ENCODE measurements around the gene SYNDIG1.

Gene SYNDIG1

DNA sequence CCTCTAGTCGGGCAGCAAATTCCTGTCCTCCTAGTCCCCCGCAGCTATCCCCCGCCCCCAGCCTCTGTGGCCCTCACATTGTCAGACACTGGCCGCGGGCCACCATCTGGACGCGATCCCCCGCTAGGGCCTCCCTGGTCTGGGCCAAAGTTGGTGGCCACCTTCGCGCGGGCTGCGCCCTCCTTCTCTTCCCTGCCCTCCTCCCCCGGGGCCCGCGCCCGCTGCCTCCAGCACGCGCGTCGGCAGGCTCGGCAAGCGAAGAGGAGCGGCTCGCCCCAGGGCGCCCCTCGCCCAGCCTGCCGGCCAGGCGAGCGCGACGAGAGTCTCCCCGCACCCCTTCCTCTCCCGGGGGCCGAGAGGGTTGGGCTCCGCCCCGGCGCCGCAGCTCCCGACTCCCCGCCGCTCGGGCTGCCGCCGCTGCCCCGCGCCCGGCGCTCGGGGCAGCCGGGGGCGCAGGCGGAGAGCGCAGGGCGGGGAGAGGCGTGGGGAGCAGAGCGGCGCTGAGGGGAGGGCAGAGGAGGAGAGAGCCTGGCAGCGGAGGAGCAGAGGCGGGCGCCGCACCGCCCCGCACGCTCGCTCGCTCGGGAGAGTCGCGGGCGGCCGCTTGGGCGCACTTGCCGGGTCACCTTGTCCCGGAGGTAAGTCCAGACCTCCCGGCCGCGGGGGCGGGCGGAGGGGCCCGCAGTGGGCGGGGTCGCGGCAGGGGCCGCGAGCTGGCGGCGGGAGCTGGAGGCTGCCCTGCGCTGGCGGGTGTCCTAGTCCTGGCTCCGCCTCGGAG lies at the start of gene SYNDIG1:
Gene SYNDIG1, plus strand, starts transcription at position 514 of the 778 bp plus-strand sequence. CDS start 73,469 bp downstream, outside the sequence.
- Mint-ChIP-seq H3K4me1 (peaks cover 16% of the 10 kb centered on the region), H3K27ac (no peak within 1 kb of the TSS), H3K4me3 (peak within 1 kb of the TSS; percentile 53 to 72), H3K9me3 (no peaks in the 10 kb centered on the region), H3K27me3 (peaks cover 71% of the 10 kb centered on the region)
- DNase-seq (no peak), ATAC-seq (peak; percentile 56)

DNA sequence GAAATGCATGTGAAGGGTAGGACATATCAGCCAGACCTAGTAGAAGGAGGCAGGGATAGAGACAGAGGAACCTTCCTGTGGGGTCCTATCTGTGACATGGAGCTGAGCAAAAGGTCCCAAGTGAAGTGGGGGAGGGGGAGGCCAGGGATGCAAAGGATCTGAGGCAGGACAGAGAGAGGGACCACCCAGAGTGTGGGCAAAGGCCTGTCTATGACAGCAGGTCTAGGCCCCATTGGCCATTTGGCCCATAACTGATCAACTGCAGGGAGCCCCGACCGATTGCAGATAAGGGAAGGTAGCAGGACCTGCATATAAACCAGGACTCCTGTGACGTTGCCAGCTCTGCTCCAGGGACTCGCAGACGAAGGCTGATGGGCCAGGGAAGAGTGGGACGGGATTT lies 49.6 kb upstream of the SYNDIG1 start:
- Mint-ChIP-seq H3K4me3 (no peak overlapping the region), H3K4me1 (no peaks in the 10 kb centered on the region), H3K27ac (no peak overlapping the region), H3K9me3 (peaks cover 4 to 22% of the 10 kb centered on the region in 2 donors), H3K27me3 (no peaks in the 10 kb centered on the region)
- DNase-seq (no peak), ATAC-seq (no peak)

DNA sequence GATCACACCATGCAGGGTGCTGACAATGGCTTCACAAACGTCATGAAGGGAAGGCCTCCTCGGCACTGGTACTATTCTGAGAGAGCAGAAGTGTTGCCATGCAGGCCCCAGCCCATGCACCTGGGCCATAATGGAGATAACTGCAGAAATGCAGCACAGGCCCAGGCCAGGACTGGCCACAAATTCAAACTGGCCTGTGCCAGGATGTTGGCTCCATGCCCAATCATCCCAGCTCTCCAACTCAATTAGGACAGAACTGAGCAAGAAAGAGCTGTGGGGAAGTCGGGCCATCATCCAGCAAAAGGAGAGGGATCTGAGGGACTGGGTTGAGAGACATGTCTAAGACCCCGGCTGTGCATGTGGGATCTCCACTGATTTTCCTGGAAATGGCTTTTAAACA lies 48.9 kb upstream of the SYNDIG1 start:
- DNase-seq = no peak
- no peak for ATAC-seq
- no peaks in the 10 kb centered on the region for H3K4me1 Mint-ChIP-seq
- H3K27ac Mint-ChIP-seq = peak overlapping the region in 1 of 2 donors; percentile 54
- peaks cover 4 to 14% of the 10 kb centered on the region in 2 donors for H3K9me3 Mint-ChIP-seq
- no peak overlapping the region for H3K4me3 Mint-ChIP-seq
- no peaks in the 10 kb centered on the region for H3K27me3 Mint-ChIP-seq

DNA sequence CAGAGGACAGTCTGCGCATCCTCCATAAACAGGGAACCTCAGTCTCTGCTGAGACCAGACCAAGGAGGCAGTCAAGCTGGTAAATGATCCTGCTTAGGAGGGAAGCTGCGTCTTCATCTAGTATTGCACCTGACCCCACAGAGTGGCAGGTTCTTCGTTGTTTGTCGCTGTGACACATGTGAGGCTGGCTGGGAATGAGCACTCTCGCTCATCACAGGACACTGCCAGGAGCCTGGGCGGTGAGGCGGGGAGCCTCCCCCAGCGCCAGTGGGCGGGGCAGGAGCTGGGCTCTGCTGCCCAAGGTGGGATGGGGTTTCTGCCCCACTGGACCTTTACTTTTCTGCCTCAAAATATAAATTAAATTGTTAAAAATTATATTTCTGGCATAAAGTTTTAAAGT lies 48.4 kb upstream of the SYNDIG1 start:
- ATAC-seq = no peak
- peak overlapping the region in 1 of 2 donors; percentile 19 for H3K27ac Mint-ChIP-seq
- H3K4me1 Mint-ChIP-seq = no peaks in the 10 kb centered on the region
- H3K9me3 Mint-ChIP-seq = peaks cover 0 to 9% of the 10 kb centered on the region in 2 donors
- DNase-seq = no peak
- H3K4me3 Mint-ChIP-seq = no peak overlapping the region
- H3K27me3 Mint-ChIP-seq = no peaks in the 10 kb centered on the region

DNA sequence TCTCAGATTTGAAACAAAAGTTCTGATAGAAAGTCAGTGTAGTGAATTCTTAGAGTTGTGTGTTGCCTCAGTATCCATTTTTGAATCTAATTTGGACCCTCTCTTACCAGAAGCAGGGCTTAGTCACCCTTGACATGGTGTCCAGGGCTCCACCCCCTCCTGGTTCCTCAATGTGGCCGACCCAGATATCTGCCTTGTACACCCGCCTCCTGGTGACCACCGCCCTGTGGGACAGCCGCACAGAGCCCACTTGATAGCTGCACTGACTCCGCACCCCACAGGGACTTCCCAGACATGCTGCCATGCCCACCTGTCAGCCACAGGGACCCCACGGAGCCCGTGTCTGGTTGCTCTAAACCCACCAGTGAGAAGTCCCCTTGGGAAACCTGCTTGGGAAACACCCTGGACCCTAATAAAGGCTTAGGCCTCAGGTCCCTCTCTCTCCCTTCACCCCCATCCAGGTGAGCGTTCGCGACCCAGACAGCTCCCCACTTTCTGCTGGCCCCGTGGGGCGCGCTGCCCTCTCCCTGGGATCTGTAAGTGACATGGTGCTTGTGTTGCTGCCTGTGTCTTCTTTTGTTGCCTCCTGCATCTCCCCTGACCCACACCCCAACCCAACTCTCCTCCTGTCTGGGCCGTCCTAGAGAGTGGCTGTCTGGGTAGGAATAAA lies 47.2 kb upstream of the SYNDIG1 start:
- ATAC-seq = no peak
- no peaks in the 10 kb centered on the region for H3K27me3 Mint-ChIP-seq

DNA sequence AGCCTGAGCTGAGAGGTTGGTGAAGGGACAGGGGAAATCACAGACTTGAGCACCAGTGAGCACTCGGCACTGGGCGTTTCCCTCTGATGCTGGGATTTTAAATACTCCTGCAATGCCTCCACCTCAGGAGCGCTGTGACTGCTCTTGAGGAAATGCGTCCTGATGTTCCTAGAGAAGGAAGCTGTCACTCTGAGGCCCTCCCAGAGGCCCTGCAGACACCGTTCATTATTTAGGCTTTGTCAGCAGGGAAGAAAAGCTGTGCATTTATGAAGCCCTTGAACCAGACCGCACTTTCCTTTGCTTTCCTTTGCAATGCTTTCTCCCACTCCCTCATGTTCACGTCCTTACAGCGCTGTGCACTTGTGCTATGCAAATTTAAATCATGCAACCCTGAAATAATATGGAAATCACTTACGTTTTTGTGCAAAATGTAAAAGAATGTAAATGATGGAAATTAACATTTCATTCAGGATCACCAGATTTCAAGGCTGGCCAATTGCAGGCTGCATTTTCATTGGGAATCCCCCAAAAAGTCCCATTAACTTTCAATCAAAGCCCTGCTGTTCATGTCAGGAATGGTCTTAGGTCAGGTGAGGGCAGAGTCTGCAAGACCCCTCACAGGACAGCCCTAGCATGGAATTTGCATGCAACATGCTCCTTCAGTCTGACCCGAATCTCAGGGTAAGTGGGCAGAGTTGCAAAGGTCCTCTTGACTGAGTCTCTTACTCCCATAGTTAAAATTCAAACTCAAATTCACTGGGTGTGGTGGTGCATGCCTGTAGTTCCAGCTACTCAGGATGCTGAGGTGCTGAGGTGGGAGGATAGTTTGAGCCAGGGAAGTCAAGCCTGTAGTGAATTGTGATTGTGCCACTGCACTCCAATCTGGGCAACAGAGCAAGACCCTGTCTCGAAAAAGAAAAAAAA lies 45.8 kb upstream of the SYNDIG1 start:
- H3K27me3 Mint-ChIP-seq = no peaks in the 10 kb centered on the region
- H3K4me1 Mint-ChIP-seq = no peaks in the 10 kb centered on the region
- H3K4me3 Mint-ChIP-seq = no peak overlapping the region
- ATAC-seq (no peak), DNase-seq (no peak)
- H3K9me3 Mint-ChIP-seq = peaks cover 0 to 4% of the 10 kb centered on the region in 2 donors
- no peak overlapping the region for H3K27ac Mint-ChIP-seq

More for the DNA sequence above, 47.2 kb upstream of the SYNDIG1 start:
- Mint-ChIP-seq H3K9me3 (no peaks in the 10 kb centered on the region), H3K27ac (peak overlapping the region in 1 of 2 donors; percentile 86), H3K4me1 (no peaks in the 10 kb centered on the region), H3K4me3 (no peak overlapping the region)
- no peak for DNase-seq

DNA sequence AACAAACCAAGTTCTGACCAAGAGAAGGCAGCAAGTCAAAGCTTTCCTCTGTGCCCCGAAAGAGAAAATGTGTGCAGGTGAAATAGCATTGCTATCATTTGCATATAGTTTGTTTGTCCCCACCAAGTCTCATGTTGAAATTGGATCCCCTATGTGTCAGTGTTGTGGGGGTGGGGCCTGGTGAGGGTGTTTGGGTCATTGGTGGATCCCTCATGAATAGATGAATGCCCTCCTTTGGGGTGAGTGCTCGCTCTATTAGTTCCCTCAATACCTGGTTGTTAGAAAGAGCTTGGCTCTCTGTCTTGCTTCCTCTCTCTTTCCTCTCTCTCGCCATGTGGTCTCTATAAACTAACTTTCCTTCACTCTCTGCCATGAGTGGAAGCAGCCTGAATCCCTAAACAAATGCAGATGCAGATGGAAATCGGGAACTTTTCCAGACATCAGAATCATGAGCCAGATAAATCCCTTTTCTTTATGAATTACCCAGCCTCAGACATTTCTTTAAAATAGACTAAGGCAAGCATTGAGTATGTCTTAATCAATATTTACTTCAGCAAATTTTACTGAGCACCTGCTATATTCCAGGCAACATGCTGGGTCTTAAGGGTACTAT lies 43.8 kb upstream of the SYNDIG1 start:
- no peak overlapping the region for H3K27ac Mint-ChIP-seq
- DNase-seq (no peak), ATAC-seq (no peak)
- H3K4me1 Mint-ChIP-seq = no peaks in the 10 kb centered on the region
- peaks cover 0 to 4% of the 10 kb centered on the region in 2 donors for H3K9me3 Mint-ChIP-seq
- no peak overlapping the region for H3K4me3 Mint-ChIP-seq
- H3K27me3 Mint-ChIP-seq = no peaks in the 10 kb centered on the region

DNA sequence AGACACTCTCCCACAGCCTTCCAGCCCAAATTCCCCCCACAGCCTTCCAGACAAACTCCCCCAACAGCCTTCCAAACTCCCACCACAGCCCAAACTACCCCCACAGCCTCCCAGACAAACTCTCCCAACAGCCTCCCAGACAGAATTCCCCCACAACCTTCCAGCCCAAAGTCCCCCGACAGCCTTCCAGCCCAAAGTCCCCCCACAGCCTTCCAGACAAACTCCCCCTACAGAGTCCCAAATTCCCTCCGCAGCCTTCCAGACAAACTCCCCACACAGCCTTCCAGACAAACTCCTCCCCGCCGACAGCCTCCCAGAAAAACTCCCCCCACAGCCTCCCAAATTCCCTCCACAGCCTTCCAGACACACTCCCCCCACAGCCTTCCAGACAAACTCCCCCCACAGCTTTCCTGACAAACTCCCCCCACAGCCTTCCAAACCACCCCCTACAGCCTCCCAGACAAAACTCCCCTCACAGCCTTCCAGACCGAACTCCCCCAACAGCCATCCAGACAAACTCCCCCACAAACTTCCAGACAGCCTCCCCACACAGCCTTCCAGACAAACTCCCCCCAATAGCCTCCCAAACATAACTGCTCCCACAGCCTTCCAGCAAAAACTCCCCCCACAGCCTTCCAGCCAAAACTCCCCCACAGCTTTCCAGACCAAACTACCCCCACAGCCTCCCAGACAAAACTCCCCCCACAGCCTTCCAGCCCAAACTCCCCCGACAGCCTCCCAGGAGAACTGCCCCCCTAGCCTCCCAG lies 38.0 kb upstream of the SYNDIG1 start:
- H3K27me3 Mint-ChIP-seq = no peaks in the 10 kb centered on the region
- H3K4me3 Mint-ChIP-seq = no peak overlapping the region
- ATAC-seq (no peak), DNase-seq (no peak)
- no peak overlapping the region for H3K27ac Mint-ChIP-seq
- no peaks in the 10 kb centered on the region for H3K4me1 Mint-ChIP-seq
- peaks cover 0 to 4% of the 10 kb centered on the region in 2 donors for H3K9me3 Mint-ChIP-seq

DNA sequence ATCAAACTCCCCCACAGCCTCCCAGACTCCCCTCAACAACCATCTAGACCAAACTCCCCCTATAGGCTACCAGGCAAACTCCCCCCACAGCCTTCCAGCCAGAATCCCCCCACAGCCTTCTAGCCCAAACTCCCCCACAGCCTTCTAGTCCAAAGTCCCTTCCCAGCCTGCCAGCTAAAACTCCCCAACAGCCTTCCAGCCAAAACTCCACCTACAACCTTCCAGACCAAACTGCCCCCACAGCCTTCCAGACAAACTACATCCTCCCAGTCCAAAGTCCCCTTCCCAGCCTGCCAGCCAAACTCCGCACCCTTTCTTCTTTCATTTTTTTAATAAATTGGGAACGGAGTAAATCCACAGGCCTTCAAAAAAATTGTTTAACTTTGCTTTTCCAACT lies 37.4 kb upstream of the SYNDIG1 start:
- H3K4me3 Mint-ChIP-seq = no peak overlapping the region
- DNase-seq (no peak), ATAC-seq (no peak)
- H3K9me3 Mint-ChIP-seq = peaks cover 0 to 4% of the 10 kb centered on the region in 2 donors
- no peaks in the 10 kb centered on the region for H3K4me1 Mint-ChIP-seq
- no peaks in the 10 kb centered on the region for H3K27me3 Mint-ChIP-seq
- peak overlapping the region in 1 of 2 donors; percentile 86 for H3K27ac Mint-ChIP-seq

DNA sequence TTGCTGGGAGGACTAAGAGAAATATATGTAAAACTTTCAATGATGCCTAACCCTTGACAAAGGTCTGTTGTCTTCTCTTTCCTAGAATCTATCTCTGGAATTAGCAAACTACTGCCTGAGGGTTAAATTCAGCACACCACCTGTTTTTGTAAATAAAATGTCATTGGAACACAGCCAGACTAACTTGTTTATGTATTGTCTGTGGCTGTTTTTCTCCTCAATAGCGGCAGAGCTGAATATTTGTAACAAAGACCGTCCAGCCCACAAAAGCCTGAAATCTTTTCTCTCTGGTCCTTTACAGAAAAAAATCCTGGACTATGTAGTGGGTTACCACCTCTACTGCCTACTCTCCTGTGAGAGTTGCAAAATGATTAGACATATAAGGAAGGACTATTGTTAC lies 33.3 kb upstream of the SYNDIG1 start:
- Mint-ChIP-seq H3K27ac (no peak overlapping the region), H3K4me3 (no peak overlapping the region), H3K27me3 (no peaks in the 10 kb centered on the region), H3K4me1 (no peaks in the 10 kb centered on the region), H3K9me3 (no peaks in the 10 kb centered on the region)
- DNase-seq = no peak
- no peak for ATAC-seq

DNA sequence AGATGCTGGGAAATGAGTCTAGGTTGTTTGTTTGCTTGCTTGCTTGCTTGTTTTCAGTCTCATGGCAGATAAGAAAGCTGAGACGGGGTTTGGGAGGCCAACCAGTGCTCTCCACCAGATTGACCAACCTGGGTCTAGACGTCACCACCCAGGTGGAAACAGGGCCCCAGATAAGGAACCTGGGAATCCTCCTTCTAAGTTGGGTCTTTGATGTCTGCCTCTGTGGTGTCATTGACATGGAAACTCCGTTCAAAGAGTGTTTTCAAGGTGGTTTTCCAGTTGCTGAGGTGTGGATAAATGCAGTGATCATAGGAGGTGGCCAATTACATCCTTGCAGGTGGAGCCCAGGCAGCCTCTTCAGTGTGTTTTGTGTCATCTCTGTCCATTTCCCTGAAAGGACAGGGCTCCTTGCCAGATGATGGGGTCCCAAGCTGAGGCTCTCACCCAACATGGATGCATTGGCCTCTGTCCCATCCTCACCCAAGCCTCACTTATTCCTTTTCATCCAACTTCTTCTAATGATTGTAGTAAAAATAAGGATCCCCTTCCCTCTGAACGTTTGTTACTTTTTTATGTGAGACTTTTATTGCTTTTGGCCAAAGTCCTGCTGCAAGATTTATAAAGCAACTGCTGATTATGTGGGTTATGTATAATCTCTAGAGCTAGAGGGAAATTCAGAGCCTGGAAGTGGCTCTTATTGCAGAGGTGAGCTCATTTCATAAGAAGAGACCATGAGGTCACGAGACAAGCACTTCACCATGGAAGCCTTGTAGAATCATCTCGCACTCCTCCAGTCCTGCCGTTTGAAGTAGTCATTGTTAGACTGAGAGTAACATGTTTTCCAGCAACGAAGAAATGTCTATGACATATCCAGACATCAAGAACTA lies 32.0 kb upstream of the SYNDIG1 start:
- Mint-ChIP-seq H3K27me3 (no peaks in the 10 kb centered on the region), H3K4me1 (no peaks in the 10 kb centered on the region), H3K27ac (no peak overlapping the region), H3K4me3 (no peak overlapping the region), H3K9me3 (no peaks in the 10 kb centered on the region)
- DNase-seq (no peak), ATAC-seq (no peak)

DNA sequence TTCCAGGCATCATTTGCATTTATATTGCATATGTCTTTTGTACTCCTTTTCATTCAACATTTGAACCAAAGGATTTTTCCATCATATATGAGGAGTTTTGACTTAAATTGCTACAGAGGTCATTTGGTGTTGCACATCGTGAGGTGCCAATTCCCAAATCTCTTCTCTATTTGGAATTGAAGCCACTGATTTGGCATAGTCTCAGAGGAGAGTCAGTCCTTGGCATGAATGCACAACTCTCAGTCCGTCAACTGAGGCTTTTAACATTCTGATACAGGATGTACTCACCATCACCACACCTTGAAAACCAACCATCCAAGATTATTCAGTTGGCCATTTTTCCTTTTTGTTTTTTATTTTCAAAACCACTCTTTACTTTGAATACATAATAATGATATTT lies 31.1 kb upstream of the SYNDIG1 start:
- no peaks in the 10 kb centered on the region for H3K4me1 Mint-ChIP-seq
- no peak overlapping the region for H3K27ac Mint-ChIP-seq
- DNase-seq (no peak), ATAC-seq (no peak)
- no peaks in the 10 kb centered on the region for H3K27me3 Mint-ChIP-seq
- no peak overlapping the region for H3K4me3 Mint-ChIP-seq
- H3K9me3 Mint-ChIP-seq = no peaks in the 10 kb centered on the region

DNA sequence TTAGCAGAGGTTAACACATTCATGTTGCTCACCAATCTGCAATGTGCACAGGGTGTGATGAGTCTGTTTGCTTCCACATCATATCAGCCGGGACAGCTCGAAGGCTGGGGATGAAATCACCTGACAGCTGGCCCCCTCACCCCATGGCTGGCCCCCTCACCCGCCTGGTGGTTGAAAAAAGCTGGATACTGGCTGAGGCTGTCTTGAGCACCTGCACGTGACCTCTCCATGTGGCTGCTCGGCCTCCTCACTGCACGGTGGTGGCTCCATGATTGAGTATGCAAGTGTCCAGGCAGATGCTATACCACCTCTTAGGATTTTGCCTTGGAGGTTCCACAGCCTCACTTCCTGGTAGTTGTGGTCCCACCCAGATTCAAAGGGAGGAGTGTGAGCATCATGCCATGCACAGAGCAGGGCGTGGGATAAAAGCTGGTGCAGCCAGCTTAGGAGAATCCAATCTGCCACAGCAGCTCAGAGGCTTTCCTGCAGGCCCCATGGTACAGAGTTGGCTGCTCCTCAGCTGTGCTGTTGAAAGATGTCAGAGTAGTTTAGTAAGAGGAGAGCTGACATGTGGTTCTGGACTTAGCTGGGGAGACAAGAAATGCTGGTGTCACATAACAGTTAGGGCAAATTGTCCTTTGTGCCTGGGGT lies 29.6 kb upstream of the SYNDIG1 start:
- ATAC-seq = no peak
- no peaks in the 10 kb centered on the region for H3K27me3 Mint-ChIP-seq
- H3K27ac Mint-ChIP-seq = no peak overlapping the region
- no peaks in the 10 kb centered on the region for H3K4me1 Mint-ChIP-seq
- no peak for DNase-seq
- H3K9me3 Mint-ChIP-seq = no peaks in the 10 kb centered on the region
- H3K4me3 Mint-ChIP-seq = no peak overlapping the region

Measured in stimulated activated naive CD8-positive, alpha-beta T cell treated with anti-CD3 and anti-CD28 coated beads, Interleukin-15, amount 100 ng/mL, for 72 hours (primary cell).